ENCODE results near the gene IFNLR1.
"Not testable (repeated sequence)": the region's sequence is repeated elsewhere in the genome, so short reads cannot be mapped to it uniquely, and the experiment has no call there.

Gene IFNLR1

DNA sequence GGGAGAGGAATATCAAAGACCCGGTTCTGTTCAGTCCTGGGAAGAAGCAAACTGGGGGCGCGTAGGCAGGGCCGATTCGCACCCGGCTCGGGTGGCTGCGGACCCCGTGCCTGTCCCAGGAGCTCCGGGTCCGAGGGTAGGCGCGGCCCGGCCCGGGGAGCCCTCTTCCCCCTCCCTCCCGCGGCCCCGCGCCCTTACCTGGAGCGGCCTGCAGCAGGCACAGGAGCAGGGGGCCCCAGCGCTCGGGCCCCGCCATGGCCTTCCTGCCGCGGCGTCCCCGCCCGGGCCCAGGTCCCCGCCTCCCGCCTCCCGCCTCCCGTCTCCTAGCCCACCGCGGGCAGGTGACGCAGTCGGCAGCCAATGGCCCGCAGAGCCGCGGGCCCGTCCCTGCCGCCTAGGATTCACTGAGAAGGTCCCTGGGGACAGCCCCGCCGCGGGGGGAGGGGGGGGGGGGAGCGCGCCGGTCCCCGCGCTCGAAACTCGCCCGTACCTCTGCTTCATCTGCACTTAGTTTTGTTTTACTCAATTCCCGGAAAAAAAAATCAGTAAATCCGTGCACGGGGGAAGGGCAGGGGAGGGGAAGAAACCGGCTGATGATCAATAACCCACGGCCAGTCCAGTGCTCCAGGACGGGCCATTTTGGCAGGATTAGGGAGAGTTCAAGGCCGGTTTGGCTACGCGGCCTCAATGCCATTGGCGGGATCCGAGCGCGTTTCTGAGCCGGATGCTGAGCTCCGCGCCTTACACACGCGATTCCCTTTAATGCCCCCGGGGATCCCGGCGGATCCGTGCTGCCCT, at the start of gene IFNLR1:
IFNLR1 (minus strand) TSS at position 297 of the 798 bp plus-strand sequence; CDS start at position 256, 41 bp downstream.
- no peak for DNase-seq (ENCODE audit: low read depth)

DNA sequence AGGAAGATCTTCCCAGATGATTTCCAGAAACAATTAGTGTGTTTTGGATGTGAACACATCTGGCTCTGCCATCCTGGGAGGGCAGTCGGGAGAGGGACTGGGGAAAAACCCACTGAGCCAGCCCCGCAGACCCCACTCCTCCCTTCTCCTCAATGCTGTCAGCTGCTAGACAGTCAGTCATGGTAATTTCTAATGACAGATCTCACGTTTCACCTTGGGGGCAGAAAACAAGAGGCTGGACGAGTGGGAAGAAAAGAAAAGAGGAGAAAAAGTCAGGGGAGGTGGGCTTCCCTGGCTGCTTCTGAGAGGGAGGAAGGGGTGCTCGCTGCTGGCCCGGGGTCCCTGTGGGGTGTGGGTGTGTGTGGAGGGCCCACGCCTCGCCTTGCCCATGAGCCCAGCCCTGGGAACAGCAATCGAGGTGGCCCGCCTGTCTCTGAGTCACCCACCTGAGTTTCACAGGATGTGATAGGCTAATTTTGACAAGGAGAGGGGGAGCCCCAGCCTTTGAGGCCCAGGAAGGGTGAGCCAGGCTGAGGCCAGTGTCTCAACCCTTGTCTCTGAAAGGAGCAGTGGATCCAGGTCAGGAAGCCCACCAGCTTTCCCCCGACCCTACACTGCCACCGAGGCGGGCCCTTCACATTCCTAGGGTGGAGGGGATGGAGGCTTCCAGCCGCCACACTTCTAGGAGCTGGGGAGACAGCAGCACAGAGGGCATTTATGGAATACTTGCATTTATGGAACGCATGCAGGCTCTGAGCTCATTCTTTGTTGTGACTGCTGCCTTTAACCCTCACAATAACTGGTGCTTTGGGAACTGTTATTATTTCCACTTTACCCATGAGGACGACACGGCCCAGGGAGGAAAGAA, 49.1 kb upstream of the IFNLR1 start:
- DNase-seq (ENCODE audit: low read depth), result no peak

DNA sequence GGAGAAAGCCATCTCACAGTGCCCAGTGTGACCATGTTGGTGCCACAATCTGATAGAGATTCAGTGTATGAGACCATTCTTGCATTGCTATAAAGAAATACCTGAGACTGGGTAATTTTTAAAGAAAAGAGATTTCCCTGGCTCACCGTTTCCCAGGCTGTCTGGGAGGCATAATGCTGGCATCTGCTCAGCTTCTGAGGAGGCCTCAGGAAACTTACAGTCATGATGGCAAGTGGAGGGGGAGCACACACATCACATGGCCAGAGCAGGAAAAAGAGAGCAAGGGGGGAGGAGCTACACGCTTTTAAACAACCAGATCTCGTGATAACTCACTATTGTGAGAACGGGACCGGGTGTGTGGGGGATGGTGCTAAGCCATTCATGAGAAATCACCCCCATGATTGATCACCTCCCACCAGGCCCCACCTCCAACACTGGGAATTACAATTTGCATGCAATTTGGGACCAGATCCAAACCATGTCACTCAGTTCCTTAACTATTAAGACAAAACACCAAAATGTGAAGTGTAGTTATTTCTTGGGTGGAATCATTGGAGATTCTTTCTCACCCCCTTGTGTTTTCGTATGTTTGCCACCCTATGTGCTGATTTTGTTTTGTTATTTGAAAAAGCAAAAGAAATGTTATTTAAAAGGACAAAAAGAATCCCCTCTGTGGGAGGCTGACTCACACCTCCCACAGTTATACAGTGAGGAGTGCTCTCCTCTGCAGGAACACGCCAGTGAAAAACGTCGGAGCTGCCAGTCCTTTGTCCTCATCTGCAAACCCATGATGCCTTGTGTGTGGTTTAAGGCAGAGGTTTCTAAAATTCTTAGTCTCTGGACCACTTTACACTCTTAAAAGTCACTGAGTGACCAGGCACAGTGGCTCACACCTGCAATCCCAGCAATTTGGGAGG, 46.9 kb upstream of the IFNLR1 start:
- DNase-seq (ENCODE audit: low read depth), result no peak

DNA sequence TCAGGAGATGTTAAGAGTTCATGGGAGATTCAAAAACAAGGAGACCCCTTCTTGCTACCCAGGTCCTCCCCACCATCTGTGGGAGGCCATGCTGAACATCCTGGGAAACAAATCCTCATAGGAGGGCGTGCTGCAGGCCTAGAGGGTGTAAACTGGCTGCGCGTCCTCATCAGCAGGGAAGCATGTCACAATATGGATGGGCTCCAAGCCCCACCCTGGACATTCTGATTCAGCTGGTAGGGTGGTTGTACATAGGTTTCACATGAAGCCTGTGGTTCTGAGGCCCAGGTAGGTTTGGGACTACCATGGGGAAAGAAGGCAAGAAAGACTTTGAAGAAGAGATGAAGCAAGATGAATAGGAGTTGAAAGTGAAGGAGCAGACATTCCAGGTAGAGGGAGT, 44.6 kb upstream of the IFNLR1 start:
- no peak for DNase-seq (ENCODE audit: low read depth)

DNA sequence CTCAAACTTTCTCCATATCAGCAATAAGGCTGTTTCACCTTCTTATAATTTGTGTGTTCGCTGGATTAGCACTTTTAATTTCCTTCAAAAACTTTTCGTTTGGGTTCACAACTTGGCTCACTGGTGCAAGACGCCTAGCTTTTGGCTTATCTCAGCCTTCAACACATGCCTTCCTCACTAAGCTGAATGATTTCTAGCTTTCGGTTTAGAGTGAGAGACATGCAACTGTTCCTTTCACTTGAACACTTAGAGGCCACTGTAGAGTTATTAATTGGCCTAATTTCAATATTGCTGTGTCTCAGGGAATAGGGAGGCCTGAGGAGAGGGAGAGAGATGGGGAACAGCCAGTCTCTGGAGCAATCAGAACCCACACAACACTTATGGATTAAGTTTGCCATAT, 41.2 kb upstream of the IFNLR1 start:
- no peak for DNase-seq (ENCODE audit: low read depth)

DNA sequence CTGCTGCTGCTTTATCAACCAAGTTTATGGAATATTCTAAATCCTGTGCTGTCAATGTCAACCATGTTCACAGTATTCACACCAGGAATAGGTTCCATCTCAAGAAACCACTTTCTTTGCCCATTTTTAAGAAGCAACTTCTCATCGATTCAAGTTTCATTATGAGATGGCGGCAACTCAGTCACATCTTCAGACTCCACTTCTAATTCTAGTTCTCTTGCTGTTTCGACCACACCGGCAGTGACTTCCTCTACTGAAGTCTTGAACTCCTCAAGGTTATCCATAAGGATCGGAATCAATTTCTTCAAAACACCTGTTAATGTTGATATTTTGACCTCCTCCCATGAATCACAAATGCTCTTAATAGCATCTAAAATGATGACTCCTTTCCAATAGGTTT, 39.7 kb upstream of the IFNLR1 start:
- no peak for DNase-seq (ENCODE audit: low read depth)

DNA sequence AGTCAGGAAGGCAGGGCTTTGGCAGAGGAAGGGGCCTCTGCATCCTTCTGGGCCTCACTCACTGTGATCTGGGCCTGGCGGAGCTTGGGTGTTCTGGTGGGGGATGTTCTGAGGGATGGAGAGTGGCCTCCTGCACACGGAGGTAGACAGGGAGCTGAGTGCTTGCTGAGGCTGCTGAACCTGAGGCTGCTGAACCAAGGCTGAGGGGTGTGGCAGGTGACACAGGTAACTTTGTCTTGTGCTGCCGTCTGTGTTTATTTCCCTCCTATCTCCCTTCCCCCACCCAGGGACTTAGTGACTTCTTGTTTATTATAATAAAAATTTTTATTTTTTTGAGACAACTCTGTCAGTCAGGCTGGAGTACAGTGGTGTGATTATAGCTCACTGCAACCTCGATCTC, 37.7 kb upstream of the IFNLR1 start:
- DNase-seq (ENCODE audit: low read depth), result no peak

DNA sequence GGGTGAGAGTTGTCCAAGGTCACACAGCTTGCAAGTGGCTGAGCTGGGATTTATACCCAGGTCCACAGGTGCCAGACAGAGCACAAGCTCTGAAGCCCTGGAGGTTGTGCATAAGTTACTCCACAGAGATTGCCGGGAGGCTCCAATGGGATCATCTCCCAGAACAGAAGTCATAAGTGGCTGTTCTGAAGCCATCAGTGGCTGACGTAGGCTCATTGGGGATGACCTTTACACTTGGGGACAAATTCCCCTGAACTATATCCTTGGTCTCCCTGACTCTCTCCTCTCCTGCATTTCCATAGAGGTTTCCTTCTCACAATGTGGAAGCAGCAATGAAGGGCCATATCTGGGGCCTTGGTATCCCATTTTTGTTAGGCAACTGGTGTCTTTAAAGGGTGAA, 37.0 kb upstream of the IFNLR1 start:
- DNase-seq (ENCODE audit: low read depth), result no peak

DNA sequence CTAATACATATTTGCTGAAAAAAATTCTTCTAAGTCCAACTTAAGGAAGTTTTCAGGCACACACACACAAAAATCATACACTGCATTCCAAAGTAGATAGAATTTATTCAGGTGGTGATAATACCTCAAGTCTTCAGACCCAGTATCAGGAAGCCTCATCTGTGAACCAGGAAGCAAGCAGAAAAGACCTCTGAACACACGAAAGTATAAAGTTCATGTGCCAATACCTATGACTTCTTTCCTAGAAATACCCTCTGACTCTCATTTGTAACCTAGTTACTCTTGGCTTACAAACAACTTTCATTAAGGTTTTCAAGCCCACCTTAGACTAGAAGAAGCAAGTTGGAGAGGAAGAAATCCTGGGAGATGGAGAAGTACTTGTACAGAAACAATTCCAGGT, 35.7 kb upstream of the IFNLR1 start:
- no peak for DNase-seq (ENCODE audit: low read depth)

DNA sequence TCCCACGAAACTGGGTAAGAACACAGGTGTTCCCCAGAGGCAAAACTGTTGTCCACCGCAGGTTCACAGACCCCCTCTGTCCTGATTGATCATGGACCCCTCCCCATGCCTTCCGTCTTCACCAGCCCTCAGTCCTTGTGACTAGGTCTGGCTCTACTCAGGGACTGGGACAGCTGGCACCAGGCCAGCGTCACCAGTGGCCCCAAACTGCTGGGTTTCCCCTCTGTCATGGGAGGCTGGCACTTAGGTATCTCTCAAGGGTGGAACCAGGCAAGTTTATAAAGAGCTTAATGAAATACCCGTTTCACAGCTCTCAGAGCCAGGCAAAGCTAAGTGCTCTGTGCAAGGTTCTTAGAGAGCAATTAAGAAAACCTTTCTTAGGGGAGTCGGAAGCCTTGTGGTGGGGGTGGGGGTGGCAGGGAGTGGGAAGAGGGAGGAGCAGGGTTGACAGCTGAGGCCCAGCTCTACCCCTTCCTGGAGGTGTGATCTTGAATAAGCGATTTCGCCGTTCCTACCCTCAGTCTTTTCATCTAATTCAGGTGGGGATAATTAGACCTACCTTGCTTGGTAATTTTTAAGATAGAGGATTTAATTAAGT, 35.0 kb upstream of the IFNLR1 start:
- no peak for DNase-seq (ENCODE audit: low read depth)

DNA sequence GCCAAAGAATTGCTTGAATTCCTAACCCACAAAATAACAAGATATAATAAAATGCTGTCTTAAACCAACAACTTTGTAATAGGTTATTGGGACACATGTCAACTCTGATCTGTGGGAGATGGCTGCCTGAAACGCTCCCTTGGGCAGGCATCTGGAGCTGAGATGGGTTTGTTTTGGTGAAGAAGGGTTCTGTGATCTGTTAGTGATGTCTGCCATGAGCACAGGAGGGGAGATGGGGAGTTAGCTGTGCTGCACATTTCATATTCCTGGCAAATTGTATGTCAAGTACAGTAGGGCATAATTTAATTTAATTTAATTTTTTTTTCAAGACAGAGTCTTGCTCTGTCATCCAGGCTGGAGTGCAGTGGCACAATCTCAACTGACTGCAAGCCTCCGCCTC, 34.2 kb upstream of the IFNLR1 start:
- no peak for DNase-seq (ENCODE audit: low read depth)

DNA sequence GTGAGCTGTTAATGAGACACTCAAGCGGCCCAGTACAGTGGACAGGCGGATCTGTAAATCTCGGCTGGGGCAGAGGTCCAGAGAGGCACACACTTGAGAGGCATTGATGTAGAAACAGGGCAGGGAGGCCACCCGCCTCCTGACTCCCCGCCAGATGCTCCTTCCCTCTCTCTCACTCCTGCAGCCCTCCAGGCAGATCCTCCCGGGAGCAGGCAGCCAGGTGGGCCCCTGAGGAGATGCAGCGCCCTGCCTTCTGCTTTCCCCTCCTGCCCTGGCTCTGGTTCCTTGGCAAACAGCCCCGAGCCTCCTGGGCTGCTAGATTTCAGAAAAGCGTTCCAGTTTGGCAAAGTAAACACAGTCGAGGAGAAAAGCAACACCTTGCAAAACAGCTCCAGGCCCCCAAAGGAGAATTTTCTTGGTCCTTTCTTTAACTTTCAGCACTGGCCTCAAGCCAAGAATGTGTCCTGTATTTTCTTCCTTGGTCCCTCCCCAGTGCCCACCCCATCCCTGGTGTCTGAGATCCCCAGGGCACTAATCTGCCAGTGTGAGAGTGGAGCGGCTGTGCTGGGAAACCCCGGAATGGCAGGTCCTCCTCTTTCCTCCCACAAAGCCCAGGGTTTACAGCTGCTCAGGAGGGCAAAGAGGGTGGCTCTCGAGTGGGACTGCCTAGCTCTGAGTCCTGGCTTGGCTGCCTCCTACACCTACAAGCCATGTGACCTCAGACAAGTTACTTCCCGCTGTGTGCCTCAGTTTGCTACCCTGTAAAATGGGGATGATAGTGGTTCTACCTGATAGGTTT, 29.4 kb upstream of the IFNLR1 start:
- no peak for DNase-seq (ENCODE audit: low read depth)

DNA sequence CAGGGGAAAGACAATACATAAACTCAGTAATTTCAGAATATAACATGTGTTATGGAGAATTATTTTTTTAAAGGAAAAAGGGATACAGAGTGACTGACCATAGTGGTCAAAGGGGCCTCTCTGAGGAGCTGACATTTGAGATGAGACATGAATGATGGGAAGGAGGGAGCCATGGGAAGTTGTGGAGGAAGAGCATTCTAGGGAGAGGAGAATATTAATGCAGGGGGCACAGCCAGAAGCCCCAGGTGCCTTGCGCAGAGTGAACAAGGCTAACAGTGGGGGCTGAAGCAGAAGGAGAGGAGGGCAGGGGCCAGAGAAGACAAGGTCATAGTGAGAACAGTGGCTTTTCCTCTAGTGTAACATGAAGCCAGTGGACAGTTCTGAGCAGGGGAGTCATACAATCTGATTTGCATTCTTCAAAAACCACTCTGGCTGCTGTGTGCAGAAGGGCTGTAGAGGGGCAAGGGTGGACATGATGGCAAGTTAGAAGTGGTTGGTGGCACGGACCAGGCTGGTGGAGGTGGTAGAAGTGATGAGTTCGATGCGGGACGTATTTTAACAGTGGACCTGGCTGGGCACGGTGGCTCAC, 28.2 kb upstream of the IFNLR1 start:
- no peak for DNase-seq (ENCODE audit: low read depth)

DNA sequence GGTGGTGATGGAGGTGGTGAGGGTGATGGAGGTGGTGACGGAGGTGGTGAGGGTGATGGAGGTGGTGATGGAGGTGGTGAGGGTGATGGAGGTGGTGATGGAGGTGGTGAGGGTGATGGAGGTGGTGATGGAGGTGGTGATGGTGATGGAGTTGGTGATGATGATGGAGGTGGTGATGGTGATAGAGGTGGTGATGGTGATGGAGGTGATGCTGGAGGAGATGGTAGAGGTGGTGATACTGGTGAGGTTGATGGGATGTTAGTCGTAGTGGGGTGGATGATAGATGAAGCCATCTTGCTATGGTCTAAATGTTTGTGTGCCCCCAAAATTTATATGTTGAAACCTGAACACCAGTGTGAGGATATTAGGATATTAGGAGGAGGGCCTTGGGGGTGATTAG, 25.3 kb upstream of the IFNLR1 start:
- DNase-seq (ENCODE audit: low read depth), result no peak

DNA sequence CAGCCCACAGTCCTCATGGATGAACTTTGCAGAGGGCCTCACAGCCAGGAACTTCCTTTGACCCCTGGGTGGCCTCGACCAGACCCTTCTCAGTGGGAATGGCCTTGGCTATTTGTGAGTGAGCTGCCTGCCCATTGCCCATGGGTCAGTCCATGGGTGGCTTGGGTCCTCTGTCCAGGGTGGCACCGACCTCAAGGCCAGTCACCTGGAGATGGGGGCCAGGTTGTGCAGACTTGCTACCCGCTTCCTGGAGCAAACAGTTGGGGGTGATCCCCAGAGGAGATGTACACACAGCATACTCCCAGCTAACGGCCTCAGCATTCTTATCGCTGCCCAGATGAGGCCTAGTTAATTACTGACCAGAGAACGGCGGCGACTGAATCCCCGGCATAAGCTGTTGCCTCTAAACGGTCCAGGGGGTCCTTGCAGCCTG, 23.1 kb upstream of the IFNLR1 start:
- no peak for DNase-seq (ENCODE audit: low read depth)

DNA sequence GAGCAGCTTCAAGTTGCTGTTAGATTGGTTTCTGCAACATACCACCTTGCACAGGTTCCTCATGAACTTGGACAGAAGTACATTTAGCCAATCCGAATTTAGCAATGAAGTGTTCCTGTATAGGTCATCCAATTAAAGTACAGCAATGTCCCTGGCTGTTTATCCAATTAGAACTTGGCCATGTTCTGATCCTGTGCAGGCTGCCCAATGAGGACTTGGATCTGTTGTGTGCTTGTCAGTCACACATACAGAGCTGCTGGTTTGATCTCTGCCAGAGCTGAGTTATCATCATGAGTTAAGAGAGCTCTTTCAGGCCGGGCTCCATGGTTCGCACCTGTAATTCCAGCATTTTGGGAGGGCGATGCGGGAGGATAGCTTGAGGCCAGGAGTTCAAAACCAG, 22.0 kb upstream of the IFNLR1 start:
- no peak for DNase-seq (ENCODE audit: low read depth)

DNA sequence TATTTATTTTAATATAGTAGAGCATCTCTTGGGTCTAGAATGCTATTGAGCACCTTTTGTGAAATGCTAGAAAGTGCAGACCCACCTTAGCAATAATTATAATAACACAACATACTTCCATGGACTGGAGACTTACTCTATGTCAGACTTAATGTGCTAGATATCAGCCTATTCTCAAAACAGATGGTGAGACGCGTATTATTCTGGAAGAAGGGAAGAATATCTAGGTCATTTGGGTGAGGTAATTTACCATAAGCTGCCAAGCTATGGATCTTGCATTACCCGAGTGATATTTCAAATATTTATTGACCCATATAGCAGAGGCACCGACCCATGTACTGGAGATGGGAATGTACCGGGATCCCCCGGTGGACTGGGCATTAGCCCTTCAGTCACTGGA, 20.6 kb upstream of the IFNLR1 start:
- no peak for DNase-seq (ENCODE audit: low read depth)

DNA sequence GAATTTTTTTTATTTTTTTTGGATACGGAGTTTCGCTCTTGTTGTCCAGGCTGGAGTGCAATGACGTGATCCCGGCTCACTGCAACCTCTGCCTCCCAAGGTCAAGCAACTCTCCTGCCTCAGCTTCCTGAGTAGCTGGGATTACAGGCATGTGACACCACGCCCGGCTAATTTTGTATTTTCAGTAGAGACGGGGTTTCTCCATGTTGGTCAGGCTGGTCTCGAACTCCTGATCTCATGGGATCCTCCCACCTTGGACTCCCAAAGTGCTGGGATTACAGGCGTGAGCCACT, 20.3 kb upstream of the IFNLR1 start:
- not testable (repeated sequence) for DNase-seq (ENCODE audit: low read depth)

DNA sequence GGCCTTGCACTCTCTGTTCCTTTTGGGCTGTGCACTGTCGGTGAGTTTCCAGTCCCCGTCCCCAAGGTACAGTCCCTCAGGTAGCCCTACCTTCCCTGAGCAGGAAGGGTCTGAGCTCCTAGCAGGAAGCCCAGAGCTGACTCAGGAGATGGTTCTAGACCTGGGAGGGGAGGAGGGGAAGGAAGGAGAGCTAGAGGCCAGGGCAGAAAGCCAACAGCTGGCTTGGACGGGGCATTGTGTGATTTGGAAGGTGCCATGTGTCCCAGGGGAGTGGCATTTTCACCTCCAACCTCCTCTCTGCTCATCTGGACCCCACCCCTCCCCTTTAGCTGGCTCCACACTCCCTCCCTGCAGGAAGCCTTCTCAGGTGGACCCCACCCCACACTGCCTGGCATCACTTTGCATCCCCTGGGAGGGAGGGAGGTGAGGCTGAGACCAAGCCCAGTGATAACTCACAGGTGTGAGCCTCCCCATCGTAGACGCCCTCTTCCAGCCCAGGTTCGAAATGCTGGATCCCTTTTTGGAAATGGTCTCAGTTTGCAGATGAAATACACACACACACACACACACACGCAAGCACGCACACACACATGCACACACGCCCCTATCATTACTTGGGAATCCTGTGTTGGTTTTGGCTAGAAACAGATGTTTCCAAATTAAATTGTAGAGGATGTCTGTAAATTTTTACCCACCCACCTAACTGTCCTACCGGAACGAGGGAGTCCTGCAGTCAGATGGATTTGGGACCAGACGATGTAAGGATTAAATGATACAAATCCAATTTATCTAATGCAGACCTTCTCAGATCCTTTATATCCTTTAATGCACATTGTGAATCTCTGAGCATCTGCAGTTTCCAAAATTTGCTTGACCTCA, 19.7 kb upstream of the IFNLR1 start:
- no peak for DNase-seq (ENCODE audit: low read depth)

DNA sequence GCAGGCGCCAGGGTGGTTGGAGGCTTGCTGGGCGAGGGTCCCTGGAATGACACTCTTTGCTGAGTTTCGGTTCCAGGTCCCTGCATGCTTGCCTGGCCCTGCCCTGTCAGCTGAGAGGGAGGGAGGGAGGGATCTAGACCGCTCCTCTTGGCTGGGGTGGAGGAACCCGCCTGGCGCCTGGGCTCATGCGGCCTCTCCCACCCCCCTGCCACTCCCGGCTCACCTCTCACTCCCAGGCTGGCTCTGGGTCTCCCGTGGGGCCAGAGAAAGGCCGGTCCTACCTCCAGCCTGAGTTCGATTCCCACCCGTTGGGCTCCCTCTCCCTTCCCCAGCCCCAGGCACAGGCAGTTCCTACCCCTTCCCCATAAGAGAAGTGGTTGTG, 19.0 kb upstream of the IFNLR1 start:
- no peak for DNase-seq (ENCODE audit: low read depth)
